Type B pancreatic cell (in vitro differentiated cells): Measurements from ENCODE around the gene FBXL19. TPM values are rescaled to one million over a fixed set of nuclear protein-coding genes. Genes with fewer than 3 reads are reported as not detected.

Experiments
- DNase-seq: peaks from one replicate; pipeline ENCODE4 v3.0.0; 2021; ENCODE audit warnings: mixed read lengths; ENCODE audit not compliant: unreplicated experiment; ENCODE audit errors: extremely low spot score
- H3K27ac Mint-ChIP-seq: 2 replicates; pipeline ENCODE4 v1.8.0; 2021; ENCODE audit warnings: mild to moderate bottlenecking, mixed read lengths
- H3K27me3 Mint-ChIP-seq: 2 replicates; pipeline ENCODE4 v1.8.0; 2021; ENCODE audit warnings: mixed read lengths
- H3K36me3 Mint-ChIP-seq: 2 replicates; pipeline ENCODE4 v1.8.0; 2021; ENCODE audit warnings: mixed read lengths
- H3K4me1 Mint-ChIP-seq: one replicate; pipeline ENCODE4 v1.8.0; 2021; ENCODE audit warnings: mixed read lengths; ENCODE audit not compliant: unreplicated experiment
- H3K4me3 Mint-ChIP-seq: 2 replicates; pipeline ENCODE4 v1.8.0; 2021; ENCODE audit warnings: mild to moderate bottlenecking, mixed read lengths
- H3K9me3 Mint-ChIP-seq: 2 replicates; pipeline ENCODE4 v1.8.0; 2021; ENCODE audit warnings: mixed read lengths
- CTCF ChIP-seq: fragments of 200-600 bp; sonication (generic); conservative IDR thresholded peaks from 2 replicates; pipeline ENCODE4 v1.5.0; 2021; ENCODE audit warnings: antibody characterized with exemption, mild to moderate bottlenecking
- total RNA-seq: library from RNA; stranded (reverse); gene quantifications from 2 replicates; pipeline ENCODE4 v1.2.1, GENCODE V29; 2021; ENCODE audit warnings: low replicate concordance

FBXL19 gene
- total RNA-seq, 1 donor from 2014 or later = 46.4 TPM

- Mint-ChIP-seq H3K27ac (no peak overlapping the region), H3K36me3 (peaks cover 21% of the 10 kb centered on the region), H3K27me3 (no peaks in the 10 kb centered on the region), H3K4me3 (no peak overlapping the region), H3K9me3 (no peaks in the 10 kb centered on the region), H3K4me1 (no peaks in the 10 kb centered on the region)
- no peak for TF ChIP-seq CTCF
- no peak for DNase-seq
Measured at GRCh38 chr16:30964574-30965226, 41.3 kb downstream of the FBXL19 start.

- Mint-ChIP-seq H3K4me1 (no peaks in the 10 kb centered on the region), H3K27ac (no peak overlapping the region), H3K36me3 (peaks cover 18% of the 10 kb centered on the region), H3K9me3 (no peaks in the 10 kb centered on the region), H3K4me3 (no peak overlapping the region), H3K27me3 (no peaks in the 10 kb centered on the region)
- DNase-seq = no peak
- no peak for TF ChIP-seq CTCF
Measured at GRCh38 chr16:30965436-30965835, 42.1 kb downstream of the FBXL19 start.

- no peak for DNase-seq
- peaks cover 20% of the 10 kb centered on the region for H3K36me3 Mint-ChIP-seq
- H3K9me3 Mint-ChIP-seq = no peaks in the 10 kb centered on the region
- no peaks in the 10 kb centered on the region for H3K27me3 Mint-ChIP-seq
- H3K4me3 Mint-ChIP-seq = no peak overlapping the region
- H3K4me1 Mint-ChIP-seq = no peaks in the 10 kb centered on the region
- no peak overlapping the region for H3K27ac Mint-ChIP-seq
- no peak for TF ChIP-seq CTCF
Measured at GRCh38 chr16:30966033-30966619, 42.8 kb downstream of the FBXL19 start.

- Mint-ChIP-seq H3K9me3 (no peaks in the 10 kb centered on the region), H3K27ac (no peak overlapping the region), H3K36me3 (peaks cover 24% of the 10 kb centered on the region), H3K4me1 (no peaks in the 10 kb centered on the region), H3K27me3 (no peaks in the 10 kb centered on the region), H3K4me3 (no peak overlapping the region)
- no peak for DNase-seq
- no peak for TF ChIP-seq CTCF
Measured at GRCh38 chr16:30967795-30968194, 44.4 kb downstream of the FBXL19 start.

- Mint-ChIP-seq H3K36me3 (peaks cover 29% of the 10 kb centered on the region), H3K4me1 (no peaks in the 10 kb centered on the region), H3K4me3 (no peak overlapping the region), H3K27me3 (no peaks in the 10 kb centered on the region), H3K27ac (no peak overlapping the region), H3K9me3 (no peaks in the 10 kb centered on the region)
- no peak for DNase-seq
- no peak for TF ChIP-seq CTCF
Measured at GRCh38 chr16:30969246-30969842, 46.0 kb downstream of the FBXL19 start.
